Body of pancreas (tissue), 4 donors: ENCODE data around the gene BRDT. TPM values are rescaled to one million over a fixed set of nuclear protein-coding genes. Genes with fewer than 3 reads are reported as not detected.

Source experiments
- ATAC-seq: fragments of 150-250 bp; one replicate; pipeline ENCODE4 v1.9.1; 2016
- DNase-seq, 4 donors: peaks; one replicate each; pipeline ENCODE4 v3.0.0-alpha.2; 2019
- H3K27ac ChIP-seq, 4 donors: fragments of 200-600 bp; sonication (generic); 1 replicate in 3 of 4; 2 replicates in 1 of 4; pipeline versions ENCODE4 v1.5.1 to v1.6.1; 2016 to 2019; ENCODE audit warnings: mild to moderate bottlenecking in 1 of 4, mixed read lengths in 1 of 4, moderate library complexity in 1 of 4
- H3K27me3 ChIP-seq, 2 donors: fragments of 200-600 bp; sonication (generic); one replicate each; pipeline ENCODE4 v1.6.0; 2016; ENCODE audit warnings: mild to moderate bottlenecking in 1 of 2
- H3K36me3 ChIP-seq, 2 donors: fragments of 200-600 bp; sonication (generic); replicated peaks in 1 of 2; 2 replicates each; pipeline ENCODE4 v1.5.1; 2016; ENCODE audit warnings: low read depth in 2 of 2; ENCODE audit not compliant: insufficient read depth in 1 of 2
- H3K4me1 ChIP-seq: fragments of 200-600 bp; sonication (generic); one replicate; pipeline ENCODE4 v1.6.0; 2016
- H3K4me3 ChIP-seq, 2 donors: fragments of 200-600 bp; sonication (generic); 1 replicate in 1 of 2; 2 replicates in 1 of 2; pipeline ENCODE4 v1.5.1; 2016 to 2019
- H3K9me3 ChIP-seq, 3 donors: fragments of 200-600 bp; sonication (generic); 1 replicate in 2 of 3; 2 replicates in 1 of 3; pipeline ENCODE4 v1.5.1; 2016
- POLR2A ChIP-seq, 3 donors: fragments of 450-650 bp; IDR thresholded peaks; one replicate each; pipeline ENCODE4 v1.6.1; 2016; ENCODE audit warnings: antibody characterized with exemption in 3 of 3, mild to moderate bottlenecking in 2 of 3
- WGBS, 2 donors: methylation state at CpG; one replicate each; pipeline ENCODE4 v1.1.5; 2017; 5-methylcytosine and 5-hydroxymethylcytosine counted together
- intact Hi-C: fragments of 100-400 bp; cut with DNase I; formaldehyde crosslinking; loops from one replicate; pipeline ENCODE4 v1.15.1; 2023
- total RNA-seq, 2 donors: library from RNA; depleted of rRNA; stranded (reverse); fragments of >200 nt; gene quantifications; one replicate each; pipeline ENCODE4 v1.1.0, GENCODE V29; 2016
- TF ChIP-seq, protein P1 (sequence below), 7 experiments: fragments of 450-650 bp in 4 of 7; fragments of 200-600 bp in 3 of 7; sonication (generic) in 3 of 7; IDR thresholded peaks; one replicate each; pipeline ENCODE4 v1.5.1; 2016 to 2019; ENCODE audit warnings: antibody characterized with exemption in 7 of 7

The BRDT gene
- not detected for total RNA-seq

DNA sequence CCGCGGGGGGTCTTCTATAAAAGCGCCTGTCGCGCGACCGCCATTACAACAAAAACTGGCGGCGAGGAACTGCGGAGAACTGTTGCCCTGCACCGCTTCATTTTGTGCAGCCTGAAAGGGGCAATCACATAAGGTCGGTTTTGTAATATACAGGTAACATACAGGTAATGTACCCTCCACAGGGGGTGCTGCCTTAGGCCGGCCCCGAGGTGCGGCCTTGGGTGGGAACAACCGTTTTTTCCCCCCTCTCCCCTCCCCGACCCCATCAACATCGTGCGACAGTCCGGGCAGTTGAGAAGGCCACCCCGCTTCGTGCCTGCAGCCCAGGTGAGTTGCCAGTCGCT is at the start of gene BRDT:
Gene BRDT (plus strand): TSS at position 46 of the 344 bp plus-strand sequence. CDS start 13,354 bp downstream, outside the sequence.
- Histone ChIP-seq H3K36me3 (no peaks in the 10 kb centered on the region), H3K9me3 (no peaks in the 10 kb centered on the region), H3K4me1 (no peaks in the 10 kb centered on the region), H3K27ac (no peak within 1 kb of the TSS), H3K27me3 (no peaks in the 10 kb centered on the region), H3K4me3 (no peak within 1 kb of the TSS)
- intact Hi-C loops, result no loop called here
- WGBS, 2 donors, result 89 to 94% methylated on average over 21 to 23 of the region's 23 CpGs
- DNase-seq (no peak), ATAC-seq (no peak)
- TF ChIP-seq, protein P1, sequence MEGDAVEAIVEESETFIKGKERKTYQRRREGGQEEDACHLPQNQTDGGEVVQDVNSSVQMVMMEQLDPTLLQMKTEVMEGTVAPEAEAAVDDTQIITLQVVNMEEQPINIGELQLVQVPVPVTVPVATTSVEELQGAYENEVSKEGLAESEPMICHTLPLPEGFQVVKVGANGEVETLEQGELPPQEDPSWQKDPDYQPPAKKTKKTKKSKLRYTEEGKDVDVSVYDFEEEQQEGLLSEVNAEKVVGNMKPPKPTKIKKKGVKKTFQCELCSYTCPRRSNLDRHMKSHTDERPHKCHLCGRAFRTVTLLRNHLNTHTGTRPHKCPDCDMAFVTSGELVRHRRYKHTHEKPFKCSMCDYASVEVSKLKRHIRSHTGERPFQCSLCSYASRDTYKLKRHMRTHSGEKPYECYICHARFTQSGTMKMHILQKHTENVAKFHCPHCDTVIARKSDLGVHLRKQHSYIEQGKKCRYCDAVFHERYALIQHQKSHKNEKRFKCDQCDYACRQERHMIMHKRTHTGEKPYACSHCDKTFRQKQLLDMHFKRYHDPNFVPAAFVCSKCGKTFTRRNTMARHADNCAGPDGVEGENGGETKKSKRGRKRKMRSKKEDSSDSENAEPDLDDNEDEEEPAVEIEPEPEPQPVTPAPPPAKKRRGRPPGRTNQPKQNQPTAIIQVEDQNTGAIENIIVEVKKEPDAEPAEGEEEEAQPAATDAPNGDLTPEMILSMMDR (IDR thresholded peaks at IDR 0.05), result no peak
- TF ChIP-seq POLR2A (IDR thresholded peaks at IDR 0.05), result no peak

DNA sequence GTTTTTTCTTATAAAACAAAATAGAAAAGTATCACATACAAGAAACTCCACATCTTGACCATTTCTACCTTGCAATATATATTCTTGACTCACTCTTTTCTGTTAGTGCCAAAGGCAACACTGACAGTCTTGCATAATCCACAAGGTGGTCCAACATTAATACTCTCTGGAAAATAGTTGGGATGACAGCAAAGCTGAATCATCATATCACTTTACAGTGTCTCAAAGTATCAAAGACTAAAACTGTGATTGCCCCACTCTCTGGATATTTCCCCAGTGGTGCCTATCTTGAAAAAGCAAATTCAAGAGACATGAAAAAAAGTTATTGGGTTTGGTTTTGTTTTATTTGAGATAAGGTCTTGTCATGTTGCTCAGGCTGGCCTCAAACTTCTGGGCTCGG is 48.6 kb upstream of the BRDT start:
- Histone ChIP-seq H3K4me1 (no peaks in the 10 kb centered on the region), H3K36me3 (no peaks in the 10 kb centered on the region), H3K27me3 (no peaks in the 10 kb centered on the region), H3K4me3 (no peak overlapping the region), H3K9me3 (no peaks in the 10 kb centered on the region), H3K27ac (no peak overlapping the region)
- ATAC-seq (no peak), DNase-seq (no peak)
- TF ChIP-seq, protein P1 (IDR thresholded peaks at IDR 0.05), result no peak
- TF ChIP-seq POLR2A (IDR thresholded peaks at IDR 0.05), result no peak
- intact Hi-C loops, result no loop called here
- 94 to 96% methylated on average over 1 of the region's 1 CpG for WGBS, 2 donors

DNA sequence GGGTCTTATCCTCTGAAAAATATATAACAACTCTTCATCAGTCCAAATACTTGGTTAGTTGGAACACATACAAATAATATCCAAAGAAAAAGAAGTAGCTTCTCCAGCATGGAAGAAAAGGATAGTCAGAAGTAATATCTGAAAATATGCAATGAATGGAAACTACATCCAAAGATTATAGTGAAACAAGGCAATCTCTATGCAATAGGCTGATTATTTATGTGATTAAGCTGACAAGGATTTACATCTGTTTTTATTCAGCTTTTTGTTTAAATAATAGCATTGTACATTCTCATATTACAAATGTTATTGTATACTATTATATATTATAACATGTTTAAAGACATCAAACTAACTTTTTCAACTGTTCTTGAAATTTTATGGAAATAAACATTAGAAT is 48.0 kb upstream of the BRDT start:
- Histone ChIP-seq H3K4me1 (no peaks in the 10 kb centered on the region), H3K27me3 (no peaks in the 10 kb centered on the region), H3K27ac (no peak overlapping the region), H3K4me3 (no peak overlapping the region), H3K36me3 (no peaks in the 10 kb centered on the region), H3K9me3 (no peaks in the 10 kb centered on the region)
- TF ChIP-seq, protein P1 (IDR thresholded peaks at IDR 0.05), result no peak
- no peak for TF ChIP-seq POLR2A (IDR thresholded peaks at IDR 0.05)
- intact Hi-C loops, result no loop called here
- ATAC-seq, result no peak
- no peak for DNase-seq

DNA sequence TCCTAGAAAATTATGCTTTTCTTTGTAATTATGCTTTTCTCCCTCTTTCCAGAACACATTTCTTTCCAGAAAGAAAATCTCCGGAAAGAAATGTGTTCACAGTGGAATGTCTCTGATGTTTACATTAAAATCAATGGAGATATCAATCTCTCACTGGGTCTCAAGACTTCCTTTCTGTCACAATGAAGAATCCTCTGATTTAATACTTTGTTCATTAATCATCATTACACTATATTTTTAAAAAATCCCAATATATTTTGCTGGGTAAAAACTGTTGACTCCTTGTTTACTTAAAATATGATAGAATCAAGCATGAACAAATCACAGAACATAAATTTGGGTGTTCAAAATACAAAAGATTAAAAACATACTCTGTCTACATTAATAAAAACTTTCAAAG is 36.9 kb upstream of the BRDT start:
- H3K27me3 ChIP-seq, result no peaks in the 10 kb centered on the region
- ATAC-seq, result no peak
- DNase-seq, result no peak
- no peaks in the 10 kb centered on the region for H3K9me3 ChIP-seq
- WGBS, 2 donors, result 34 to 63% methylated on average over 1 of the region's 1 CpG
- no peaks in the 10 kb centered on the region for H3K36me3 ChIP-seq
- no peaks in the 10 kb centered on the region for H3K4me1 ChIP-seq
- no peak overlapping the region for H3K4me3 ChIP-seq
- intact Hi-C loops, result no loop called here
- TF ChIP-seq POLR2A (IDR thresholded peaks at IDR 0.05), result no peak
- TF ChIP-seq, protein P1 (IDR thresholded peaks at IDR 0.05), result no peak
- H3K27ac ChIP-seq, result no peak overlapping the region

DNA sequence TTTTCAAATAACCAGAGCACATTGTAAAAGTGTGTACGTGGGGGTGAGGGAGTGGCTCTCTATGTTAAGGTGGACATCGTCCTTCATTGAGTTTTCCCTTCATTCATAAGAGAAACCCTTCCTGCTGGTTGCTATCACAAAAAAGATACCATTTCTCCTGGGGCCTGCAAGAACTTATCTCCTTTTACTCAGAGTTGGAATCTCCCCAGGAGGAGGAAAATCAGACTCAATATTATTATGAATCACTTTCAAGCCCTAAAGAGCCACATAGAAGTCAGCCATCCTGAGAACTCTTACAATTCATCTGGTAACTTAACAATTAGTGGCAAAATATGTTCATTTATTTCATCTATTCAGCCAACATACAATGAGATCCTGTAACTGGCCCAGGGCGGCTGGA is 36.2 kb upstream of the BRDT start:
- Histone ChIP-seq H3K36me3 (no peaks in the 10 kb centered on the region), H3K27ac (no peak overlapping the region), H3K9me3 (no peaks in the 10 kb centered on the region), H3K4me3 (no peak overlapping the region), H3K4me1 (no peaks in the 10 kb centered on the region), H3K27me3 (no peaks in the 10 kb centered on the region)
- ATAC-seq (no peak), DNase-seq (no peak)
- intact Hi-C loops, result no loop called here
- 58 to 65% methylated on average over 3 of the region's 3 CpGs for WGBS, 2 donors
- TF ChIP-seq POLR2A (IDR thresholded peaks at IDR 0.05), result no peak
- TF ChIP-seq, protein P1 (IDR thresholded peaks at IDR 0.05), result no peak
